NCI-H524 treated with DMSO at 0.1 percent for 48 hours (cell line): ENCODE data around the gene VWF.
"Not testable (repeated sequence)": the region's sequence is repeated elsewhere in the genome, so short reads cannot be mapped to it uniquely, and the experiment has no call there.

Experiments used
- DNase-seq: peaks from one replicate; lab custom pipeline; 2025; lab: John Stamatoyannopoulos, UW

VWF gene

GRCh38 chr12:6145564-6145963 lies 21.1 kb upstream of the VWF start:
- DNase-seq, result no peak

GRCh38 chr12:6143303-6143675 lies 18.8 kb upstream of the VWF start:
- DNase-seq, result no peak

- DNase-seq, result not testable (repeated sequence)
These were observed 18.2 kb upstream of the VWF start for GRCh38 chr12:6142368-6143302.

GRCh38 chr12:6141731-6142367 lies 17.4 kb upstream of the VWF start:
- DNase-seq, result not testable (repeated sequence)

- no peak for DNase-seq
These were observed 16.4 kb upstream of the VWF start for GRCh38 chr12:6140651-6141447.

- no peak for DNase-seq
These were observed 10.6 kb upstream of the VWF start for GRCh38 chr12:6135071-6135470.

GRCh38 chr12:6133642-6134041 lies 9.2 kb upstream of the VWF start:
- no peak for DNase-seq

GRCh38 chr12:6132496-6132895 lies 8.0 kb upstream of the VWF start:
- DNase-seq, result no peak

- DNase-seq, result no peak
These were observed 789 bp upstream of the VWF start for GRCh38 chr12:6125310-6125608.

- no peak for DNase-seq
These were observed 1.2 kb downstream of the VWF start for GRCh38 chr12:6123258-6123657.

- no peak for DNase-seq
These were observed 2.3 kb downstream of the VWF start for GRCh38 chr12:6122201-6122600.

GRCh38 chr12:6120796-6121473 lies 3.5 kb downstream of the VWF start:
- no peak for DNase-seq

GRCh38 chr12:6118891-6119568 lies 5.4 kb downstream of the VWF start:
- no peak for DNase-seq

- no peak for DNase-seq
These were observed 7.9 kb downstream of the VWF start for GRCh38 chr12:6116471-6117021.

- DNase-seq, result no peak
These were observed 9.1 kb downstream of the VWF start for GRCh38 chr12:6115389-6115788.

GRCh38 chr12:6114476-6114870 lies 10.0 kb downstream of the VWF start:
- DNase-seq, result no peak

GRCh38 chr12:6113691-6114475 lies 10.6 kb downstream of the VWF start:
- DNase-seq, result no peak

GRCh38 chr12:6112004-6112403 lies 12.5 kb downstream of the VWF start:
- no peak for DNase-seq

- DNase-seq, result no peak
These were observed 14.5 kb downstream of the VWF start for GRCh38 chr12:6110006-6110405.

GRCh38 chr12:6106218-6106617 lies 18.3 kb downstream of the VWF start:
- DNase-seq, result no peak

- DNase-seq, result no peak
These were observed 19.6 kb downstream of the VWF start for GRCh38 chr12:6104842-6105241.
